ENCODE data around the gene ACTR2. TPM values are rescaled to one million over a fixed set of nuclear protein-coding genes. Genes with fewer than 3 reads are reported as not detected.

The ACTR2 gene
- total and polyA plus RNA-seq, 9 donors, result 33.4 to 146 (median 113) TPM

DNA sequence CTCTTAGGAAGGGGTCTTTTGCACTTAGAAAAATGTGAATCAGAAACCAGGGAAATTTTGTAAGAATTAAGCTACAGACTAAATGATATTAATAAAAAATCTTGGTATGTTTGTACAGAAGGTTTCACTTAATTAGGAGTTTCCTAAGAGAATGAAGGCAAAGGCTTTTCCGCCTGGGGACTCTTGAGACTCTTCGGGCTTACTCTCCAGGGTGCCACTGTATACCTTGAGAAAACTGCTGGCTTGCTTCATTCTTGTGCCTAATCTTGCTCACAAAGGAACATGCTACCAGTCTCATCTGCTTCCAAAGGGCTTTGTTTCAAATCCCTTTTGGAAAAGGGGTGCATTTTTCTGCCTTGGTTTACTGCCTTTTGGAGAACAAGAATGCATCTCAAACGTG is 49.5 kb downstream of the ACTR2 start:
- peaks cover 7% of the 10 kb centered on the region for H3K4me1 ChIP-seq (ENCODE audit: insufficient read depth)
- no peaks in the 10 kb centered on the region for H3K9me3 ChIP-seq
- H3K4me3 ChIP-seq, result no peak overlapping the region
- DNase-seq, result no peak
- intact Hi-C loops (cut with DNase I), result no loop called here
- H3K27ac ChIP-seq, result no peak overlapping the region
- TF ChIP-seq EP300 (IDR thresholded peaks at IDR 0.05) (no peak), POLR2A (IDR thresholded peaks at IDR 0.05) (no peak)
- TF ChIP-seq, protein P1, sequence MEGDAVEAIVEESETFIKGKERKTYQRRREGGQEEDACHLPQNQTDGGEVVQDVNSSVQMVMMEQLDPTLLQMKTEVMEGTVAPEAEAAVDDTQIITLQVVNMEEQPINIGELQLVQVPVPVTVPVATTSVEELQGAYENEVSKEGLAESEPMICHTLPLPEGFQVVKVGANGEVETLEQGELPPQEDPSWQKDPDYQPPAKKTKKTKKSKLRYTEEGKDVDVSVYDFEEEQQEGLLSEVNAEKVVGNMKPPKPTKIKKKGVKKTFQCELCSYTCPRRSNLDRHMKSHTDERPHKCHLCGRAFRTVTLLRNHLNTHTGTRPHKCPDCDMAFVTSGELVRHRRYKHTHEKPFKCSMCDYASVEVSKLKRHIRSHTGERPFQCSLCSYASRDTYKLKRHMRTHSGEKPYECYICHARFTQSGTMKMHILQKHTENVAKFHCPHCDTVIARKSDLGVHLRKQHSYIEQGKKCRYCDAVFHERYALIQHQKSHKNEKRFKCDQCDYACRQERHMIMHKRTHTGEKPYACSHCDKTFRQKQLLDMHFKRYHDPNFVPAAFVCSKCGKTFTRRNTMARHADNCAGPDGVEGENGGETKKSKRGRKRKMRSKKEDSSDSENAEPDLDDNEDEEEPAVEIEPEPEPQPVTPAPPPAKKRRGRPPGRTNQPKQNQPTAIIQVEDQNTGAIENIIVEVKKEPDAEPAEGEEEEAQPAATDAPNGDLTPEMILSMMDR (IDR thresholded peaks at IDR 0.05), result no peak
- H3K36me3 ChIP-seq, result no peaks in the 10 kb centered on the region
- no peaks in the 10 kb centered on the region for H3K27me3 ChIP-seq
- WGBS, 3 donors, result 65 to 67% (median 66%) methylated on average over 3 of the region's 3 CpGs

DNA sequence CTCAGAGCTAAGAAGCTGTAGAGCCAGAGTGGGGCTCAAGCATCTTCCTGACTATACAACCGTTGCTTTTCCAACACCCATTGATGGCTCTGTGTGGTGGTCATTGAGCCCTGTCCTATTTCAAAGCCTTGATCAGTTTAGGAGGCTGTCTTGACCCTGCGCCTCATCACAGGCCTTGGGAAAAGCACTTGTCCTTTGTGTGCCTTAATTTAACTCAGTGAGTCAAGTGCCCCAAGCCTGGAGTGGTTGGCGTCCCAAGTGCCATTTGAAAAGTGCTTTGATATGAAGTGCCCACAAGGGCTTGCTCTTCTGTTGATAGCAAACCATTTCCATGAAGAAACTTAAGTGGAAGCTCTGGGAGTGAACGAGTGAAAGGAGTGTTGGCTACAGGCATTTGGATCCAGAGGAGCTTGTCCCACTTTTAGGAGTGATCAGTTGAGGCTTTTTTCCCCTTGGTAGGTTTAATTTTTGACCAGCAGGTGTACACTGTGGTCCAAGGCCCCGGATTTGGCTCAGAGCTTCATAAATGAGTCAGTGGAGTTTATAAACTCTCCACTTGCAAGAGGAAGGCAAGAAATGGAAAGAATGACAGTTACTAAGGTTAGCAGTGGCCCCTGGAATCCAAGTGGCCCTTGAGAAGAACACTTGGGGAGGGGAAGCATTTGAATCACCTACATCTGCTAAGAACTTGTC is 50.3 kb downstream of the ACTR2 start:
- DNase-seq, result no peak
- no peaks in the 10 kb centered on the region for H3K36me3 ChIP-seq
- no peak overlapping the region for H3K27ac ChIP-seq
- H3K4me3 ChIP-seq, result no peak overlapping the region
- peaks cover 8% of the 10 kb centered on the region for H3K4me1 ChIP-seq (ENCODE audit: insufficient read depth)
- TF ChIP-seq POLR2A (IDR thresholded peaks at IDR 0.05) (no peak), EP300 (IDR thresholded peaks at IDR 0.05) (no peak)
- TF ChIP-seq, protein P1 (IDR thresholded peaks at IDR 0.05), result no peak
- WGBS, 3 donors, result 80 to 82% (median 81%) methylated on average over 5 of the region's 5 CpGs
- no peaks in the 10 kb centered on the region for H3K9me3 ChIP-seq
- H3K27me3 ChIP-seq, result no peaks in the 10 kb centered on the region
- intact Hi-C loops (cut with DNase I), result no loop called here

DNA sequence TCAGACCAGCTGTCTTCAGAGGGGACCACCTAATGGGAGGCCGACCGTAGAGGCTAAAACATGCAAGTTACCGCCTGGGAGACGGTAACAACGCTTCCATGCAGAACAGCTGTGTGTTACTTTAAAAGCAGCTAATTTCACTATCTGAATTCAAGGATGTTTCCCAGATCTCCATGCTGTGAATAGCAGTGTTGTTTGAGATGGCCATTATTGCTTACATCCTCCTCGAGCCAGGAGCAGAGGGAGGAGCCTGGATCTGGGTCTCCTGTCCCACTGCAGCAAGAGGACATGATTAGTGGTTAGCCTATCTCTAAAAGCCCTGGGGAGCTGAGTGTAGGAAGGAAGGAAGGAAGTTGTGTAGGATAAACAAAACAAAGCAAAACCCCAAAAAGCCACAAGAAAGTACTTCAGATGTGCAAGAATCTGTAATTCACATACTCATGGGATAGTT is 50.9 kb downstream of the ACTR2 start:
- TF ChIP-seq, protein P1 (IDR thresholded peaks at IDR 0.05), result no peak
- TF ChIP-seq EP300 (IDR thresholded peaks at IDR 0.05), result no peak
- TF ChIP-seq POLR2A (IDR thresholded peaks at IDR 0.05), result no peak
- intact Hi-C loops (cut with DNase I), result no loop called here
- WGBS, 3 donors, result 8 to 32% (median 15%) methylated on average over 6 of the region's 6 CpGs

DNA sequence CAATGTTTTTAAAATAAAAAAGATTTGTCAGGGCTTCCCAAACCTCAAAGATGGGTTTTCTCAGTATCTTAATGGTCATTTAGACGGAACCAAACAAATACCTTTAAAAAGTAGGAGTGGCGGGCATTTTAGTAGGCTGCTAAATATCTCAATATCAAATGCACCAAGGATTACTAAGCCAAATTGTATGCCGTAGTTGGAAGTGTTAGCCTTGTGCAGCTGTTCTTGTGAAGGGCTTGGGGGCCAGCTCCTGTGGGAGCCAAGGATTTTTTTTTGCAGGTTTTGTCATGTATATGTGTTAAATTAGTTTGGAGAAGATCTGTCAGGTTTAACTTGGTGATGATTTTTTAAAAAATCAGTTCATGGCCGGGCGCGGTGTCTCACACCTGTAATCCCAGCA is 52.1 kb downstream of the ACTR2 start:
- Histone ChIP-seq H3K36me3 (no peaks in the 10 kb centered on the region), H3K4me3 (no peak overlapping the region), H3K9me3 (no peaks in the 10 kb centered on the region), H3K4me1 (ENCODE audit: insufficient read depth) (peaks cover 8% of the 10 kb centered on the region), H3K27ac (no peak overlapping the region), H3K27me3 (no peaks in the 10 kb centered on the region)
- 63 to 73% (median 69%) methylated on average over 6 of the region's 6 CpGs for WGBS, 3 donors
- TF ChIP-seq, protein P1 (IDR thresholded peaks at IDR 0.05), result no peak
- intact Hi-C loops (cut with DNase I), result no loop called here
- no peak for DNase-seq

More for the DNA sequence above, 50.9 kb downstream of the ACTR2 start:
- H3K9me3 ChIP-seq, result no peaks in the 10 kb centered on the region
- peaks cover 8% of the 10 kb centered on the region for H3K4me1 ChIP-seq (ENCODE audit: insufficient read depth)
- no peak for DNase-seq
- H3K27me3 ChIP-seq, result no peaks in the 10 kb centered on the region
- H3K36me3 ChIP-seq, result no peaks in the 10 kb centered on the region
- H3K4me3 ChIP-seq, result no peak overlapping the region
- H3K27ac ChIP-seq, result no peak overlapping the region
